Middle frontal gyrus (tissue), 1 donor: ENCODE measurements around the gene LPP.

ENCODE experiments used
- DNase-seq: peaks from one replicate; pipeline ENCODE4 v3.0.0-alpha.2; 2015; ENCODE audit warnings: low spot score; ENCODE audit errors: extremely low spot score

The LPP gene

GRCh38 chr3:188246905-188247304, 92.9 kb downstream of the LPP start:
- DNase-seq: no peak

- no peak for DNase-seq
Observed at GRCh38 chr3:188248036-188248561, 94.1 kb downstream of the LPP start.

GRCh38 chr3:188253123-188253793, 99.3 kb downstream of the LPP start:
- DNase-seq: no peak

- DNase-seq: no peak
Observed at GRCh38 chr3:188253800-188254452, 100.0 kb downstream of the LPP start.

- no peak for DNase-seq
Observed at GRCh38 chr3:188254520-188255070, 100.6 kb downstream of the LPP start.

- no peak for DNase-seq
Observed at GRCh38 chr3:188255190-188255589, 101.2 kb downstream of the LPP start.

- no peak for DNase-seq
Observed at GRCh38 chr3:188256758-188257157, 102.8 kb downstream of the LPP start.

GRCh38 chr3:188257384-188258026, 103.5 kb downstream of the LPP start:
- DNase-seq: no peak

GRCh38 chr3:188259191-188259590, 105.2 kb downstream of the LPP start:
- no peak for DNase-seq

GRCh38 chr3:188259596-188259995, 105.6 kb downstream of the LPP start:
- DNase-seq: no peak

- no peak for DNase-seq
Observed at GRCh38 chr3:188261011-188261410, 107.1 kb downstream of the LPP start.

GRCh38 chr3:188262488-188262887, 108.5 kb downstream of the LPP start:
- no peak for DNase-seq

GRCh38 chr3:188262913-188263683, 109.1 kb downstream of the LPP start:
- DNase-seq: no peak

- DNase-seq: no peak
Observed at GRCh38 chr3:188264226-188265207, 110.6 kb downstream of the LPP start.

GRCh38 chr3:188266562-188267274, 112.8 kb downstream of the LPP start:
- no peak for DNase-seq

- DNase-seq: no peak
Observed at GRCh38 chr3:188267790-188268335, 113.9 kb downstream of the LPP start.

GRCh38 chr3:188268336-188268735, 114.4 kb downstream of the LPP start:
- DNase-seq: no peak

- no peak for DNase-seq
Observed at GRCh38 chr3:188269040-188269439, 115.1 kb downstream of the LPP start.

- DNase-seq: no peak
Observed at GRCh38 chr3:188270423-188270972, 116.5 kb downstream of the LPP start.
